Stimulated activated CD4-positive, alpha-beta T cell treated with anti-CD3 and anti-CD28 coated beads, Interleukin-15, amount 100 ng/mL, for 48 hours (primary cell): ENCODE measurements around the gene BRIP1.

Experiments used
- DNase-seq, 2 donors: peaks; one replicate each; pipeline ENCODE4 v3.0.0-alpha.2; 2020; ENCODE audit warnings: low read depth in 2 of 2

The BRIP1 gene

DNA sequence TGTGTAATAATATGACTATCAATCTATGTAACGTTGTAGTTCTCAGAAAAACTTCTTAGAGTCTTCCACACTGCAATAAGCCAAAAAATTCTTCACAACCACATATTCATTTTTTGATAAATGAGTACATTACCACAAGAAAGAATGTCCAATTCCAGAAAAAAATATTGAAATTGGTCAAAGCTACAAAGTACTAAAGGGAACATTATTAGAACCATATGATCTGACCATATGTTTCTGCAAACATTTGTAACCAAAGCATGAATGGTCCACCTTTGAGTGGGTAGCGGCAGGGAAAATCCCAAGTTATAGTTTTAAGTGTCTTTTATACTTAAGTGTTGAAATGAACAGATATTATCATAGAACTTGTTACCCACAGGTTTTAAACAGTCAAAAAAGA is 200.6 kb downstream of the BRIP1 start:
- DNase-seq: no peak

DNA sequence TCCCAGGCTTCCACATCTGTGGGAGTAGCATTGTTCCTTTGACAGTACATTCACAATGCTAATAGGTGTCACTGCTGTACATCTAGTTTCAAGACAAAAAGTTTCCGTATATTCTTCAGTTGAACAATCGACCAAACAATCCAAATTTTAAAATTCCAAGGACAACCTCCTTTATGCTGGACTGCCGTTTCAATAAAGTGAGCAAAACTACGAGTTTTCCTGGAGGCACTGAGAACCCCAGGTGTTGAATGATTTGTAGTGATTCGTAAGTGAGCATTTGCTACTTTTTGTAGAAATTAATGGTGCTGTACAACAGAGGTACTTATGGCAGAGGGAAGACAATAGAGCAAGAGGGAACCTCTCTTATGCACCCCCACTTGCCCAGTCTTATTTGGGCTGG is 201.1 kb downstream of the BRIP1 start:
- DNase-seq: no peak

DNA sequence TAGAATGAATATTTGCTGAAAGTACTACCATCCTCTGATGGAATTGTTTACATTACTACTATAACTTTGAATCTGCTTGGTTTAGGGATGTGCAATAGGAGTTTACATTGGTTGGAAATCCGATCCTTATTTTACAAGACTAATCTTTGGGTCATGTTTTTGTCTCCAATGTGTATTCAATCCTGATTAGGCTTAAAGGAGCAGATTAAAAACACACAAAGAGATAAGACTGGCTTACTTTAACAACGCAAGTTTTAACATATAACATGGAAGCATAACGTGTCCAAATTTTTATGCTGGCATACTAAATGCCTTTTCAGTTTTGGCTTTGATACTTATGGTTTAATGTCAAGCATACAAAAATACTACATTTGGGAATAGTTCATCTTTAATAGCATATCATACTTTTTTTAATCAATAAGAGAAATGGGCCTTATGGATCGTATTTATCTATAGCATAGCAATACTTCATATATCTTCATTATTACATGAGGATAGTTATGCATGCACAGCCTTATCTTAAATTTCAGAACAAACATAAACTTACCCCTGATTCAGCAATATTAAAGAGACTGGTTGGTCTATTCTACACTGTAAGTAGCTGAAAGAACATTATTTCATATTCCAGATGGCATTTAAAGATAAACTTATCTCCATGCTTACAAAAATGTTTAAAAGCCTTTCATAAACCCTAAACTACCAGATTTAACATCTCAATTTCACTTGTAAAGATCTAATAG is 202.4 kb downstream of the BRIP1 start:
- DNase-seq: no peak

DNA sequence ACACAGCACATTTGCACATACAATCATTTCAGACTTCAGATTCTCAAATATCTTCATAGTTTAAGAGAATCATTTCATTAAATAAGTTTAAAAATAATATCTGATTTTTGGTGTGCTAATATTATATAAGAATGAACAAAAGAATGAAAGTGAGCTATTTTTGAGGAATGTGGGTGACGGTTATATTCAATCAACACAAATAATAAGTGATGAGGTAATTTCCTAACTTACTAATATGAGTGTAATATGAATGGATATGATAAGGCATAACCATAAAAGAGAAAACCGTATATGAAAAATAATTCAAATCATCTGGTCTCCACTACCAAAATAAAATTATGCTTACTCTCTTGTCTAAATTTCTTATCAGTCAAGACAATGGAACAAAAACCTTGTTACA is 203.9 kb downstream of the BRIP1 start:
- no peak for DNase-seq

DNA sequence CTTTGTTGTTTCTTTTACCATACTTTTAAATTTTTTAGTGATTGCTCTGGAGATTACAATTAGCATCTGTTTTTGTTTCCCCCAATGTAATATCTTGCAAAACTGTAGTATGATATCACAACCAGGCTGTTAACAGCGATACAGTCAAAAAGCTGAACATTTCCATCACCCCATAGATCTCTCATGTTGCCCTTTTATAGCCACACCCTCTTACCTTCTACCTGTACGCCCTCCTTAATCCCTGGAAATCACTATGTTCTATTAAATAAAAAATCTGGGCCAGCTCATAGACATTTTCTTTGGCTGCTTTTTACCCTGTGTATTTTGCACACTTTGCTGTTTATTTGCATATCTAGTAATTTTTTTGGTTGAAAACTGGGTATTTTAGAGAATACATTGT is 205.1 kb downstream of the BRIP1 start:
- no peak for DNase-seq

DNA sequence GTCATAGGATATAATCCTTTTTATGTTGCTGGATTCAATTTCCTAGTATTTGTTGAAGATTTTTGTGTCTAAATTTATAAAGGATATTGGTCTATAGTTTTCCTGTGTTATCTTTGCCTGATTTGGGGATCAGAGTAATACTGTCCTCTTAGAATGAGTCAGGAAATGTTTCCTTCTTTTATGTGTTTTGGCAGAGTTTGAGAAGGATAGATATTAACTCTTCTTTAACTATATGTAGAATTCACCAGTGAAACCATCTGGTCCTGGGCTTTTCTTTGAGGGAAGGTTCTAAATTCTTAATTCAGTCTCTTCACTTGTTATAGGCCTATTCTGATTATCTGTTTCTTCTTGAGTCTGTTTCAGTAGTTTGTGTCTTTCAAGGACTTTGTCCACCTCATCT is 206.0 kb downstream of the BRIP1 start:
- DNase-seq: no peak

DNA sequence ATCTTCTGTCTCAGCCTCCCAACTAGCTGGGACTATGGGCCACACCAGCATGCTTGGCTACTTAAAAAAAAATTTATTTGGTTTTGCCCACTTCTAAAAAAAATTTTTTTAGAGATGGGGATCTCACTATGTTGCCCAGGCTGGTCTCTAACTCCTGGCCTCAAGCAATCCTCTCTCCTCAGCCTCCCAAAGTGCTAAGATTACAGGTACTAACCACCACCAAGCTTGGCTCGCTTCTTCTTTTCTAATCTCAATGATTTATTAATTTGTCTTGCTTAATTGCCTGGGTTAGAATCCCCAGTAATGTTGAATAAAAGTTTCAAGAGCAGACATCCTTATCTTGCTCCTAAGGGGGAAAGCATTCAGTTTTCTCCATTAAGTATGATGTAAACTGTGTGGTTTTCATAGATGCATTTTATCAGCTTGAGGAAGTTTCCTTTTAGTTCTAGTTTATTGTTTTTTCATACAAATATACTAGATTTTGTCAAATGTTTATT is 206.6 kb downstream of the BRIP1 start:
- DNase-seq: no peak

DNA sequence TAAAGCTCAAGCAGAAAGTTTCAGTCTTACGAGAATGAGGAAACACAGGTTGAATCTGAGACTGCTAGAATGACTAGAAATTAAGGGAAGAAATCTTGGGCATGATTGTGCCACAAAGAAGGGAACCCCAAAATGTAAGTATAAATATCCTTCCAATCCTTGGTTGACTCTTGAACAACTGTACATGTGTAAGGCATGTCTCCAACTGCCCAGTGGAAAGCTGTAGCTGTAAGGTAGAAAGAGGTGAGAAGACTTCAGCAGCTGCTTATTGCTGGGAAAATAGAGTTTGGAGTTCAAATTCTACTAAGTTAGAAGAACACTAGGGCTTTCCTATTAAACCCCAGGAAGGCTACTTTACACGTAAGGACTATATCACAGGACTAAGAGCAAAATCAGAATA is 212.6 kb downstream of the BRIP1 start:
- DNase-seq: no peak

DNA sequence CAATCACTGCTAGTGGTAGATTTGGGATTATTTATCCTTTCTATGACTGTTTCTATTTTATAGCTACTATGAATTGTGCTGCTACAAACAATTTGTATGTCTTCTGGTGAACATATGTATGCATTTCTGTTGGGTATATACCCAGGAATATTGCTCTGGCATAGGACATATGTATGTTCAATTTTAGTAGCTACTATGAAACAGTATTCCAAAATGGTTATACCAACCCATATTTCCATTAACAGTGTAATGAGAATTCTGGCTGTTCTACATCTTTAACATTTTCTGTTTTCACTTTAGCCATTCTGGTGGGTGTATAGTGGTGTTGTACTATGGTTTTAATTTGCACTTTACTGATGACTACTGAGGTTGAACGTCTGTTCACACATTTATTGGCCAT is 214.7 kb downstream of the BRIP1 start:
- DNase-seq: no peak

DNA sequence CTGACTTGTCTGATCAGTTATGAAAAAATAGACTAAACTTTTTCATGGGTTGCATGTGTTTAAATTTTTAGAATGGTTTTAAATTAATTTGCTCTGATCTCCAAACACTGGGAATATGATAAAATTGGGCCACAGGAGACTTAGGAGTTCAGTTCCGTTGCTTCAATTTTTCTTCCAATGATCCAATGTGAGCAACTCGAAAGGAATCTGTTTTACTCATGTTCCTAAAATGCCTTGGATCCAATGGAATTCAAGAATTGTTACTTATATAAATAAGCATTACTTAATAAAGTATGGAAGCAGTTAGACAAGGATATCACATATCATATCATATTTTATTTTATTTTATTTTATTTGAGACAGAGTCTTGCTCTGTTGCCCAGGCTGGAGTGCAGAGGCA is 216.3 kb downstream of the BRIP1 start:
- no peak for DNase-seq

DNA sequence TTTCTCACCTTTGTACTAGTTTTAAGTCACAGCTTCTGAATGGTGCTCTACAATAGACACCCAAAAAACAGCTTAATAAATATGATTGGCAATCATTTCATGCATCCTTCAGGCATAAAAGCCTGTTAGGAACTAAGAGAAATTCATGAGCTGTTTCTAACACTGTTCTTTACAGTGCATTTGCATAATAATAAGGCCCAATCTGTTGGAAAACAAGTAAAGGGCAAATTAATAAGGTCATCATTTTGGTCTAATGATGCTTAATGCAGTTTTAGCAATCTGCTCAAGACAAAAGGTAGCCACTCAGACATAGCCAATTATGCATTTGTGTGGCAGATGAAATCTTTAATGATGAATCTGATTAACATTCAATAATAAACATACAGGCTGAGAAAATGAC is 216.8 kb downstream of the BRIP1 start:
- no peak for DNase-seq

DNA sequence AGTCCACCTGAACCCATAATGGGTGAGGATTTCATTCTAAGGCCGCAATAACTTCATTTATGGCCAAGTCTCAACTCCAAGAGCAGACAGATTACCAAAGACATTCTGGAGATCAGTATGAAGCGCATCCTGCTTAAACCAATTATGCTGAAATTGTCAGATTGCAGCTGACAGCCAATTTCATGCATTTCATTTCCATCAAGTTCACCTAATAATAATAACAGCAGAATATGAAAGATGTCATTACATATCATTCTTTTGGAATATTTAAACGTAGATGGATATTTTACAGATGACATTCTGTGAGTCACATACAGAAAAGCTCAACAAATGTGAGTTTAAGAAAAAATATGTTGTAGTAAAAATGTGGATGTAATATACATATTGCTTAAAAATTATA is 217.4 kb downstream of the BRIP1 start:
- no peak for DNase-seq

DNA sequence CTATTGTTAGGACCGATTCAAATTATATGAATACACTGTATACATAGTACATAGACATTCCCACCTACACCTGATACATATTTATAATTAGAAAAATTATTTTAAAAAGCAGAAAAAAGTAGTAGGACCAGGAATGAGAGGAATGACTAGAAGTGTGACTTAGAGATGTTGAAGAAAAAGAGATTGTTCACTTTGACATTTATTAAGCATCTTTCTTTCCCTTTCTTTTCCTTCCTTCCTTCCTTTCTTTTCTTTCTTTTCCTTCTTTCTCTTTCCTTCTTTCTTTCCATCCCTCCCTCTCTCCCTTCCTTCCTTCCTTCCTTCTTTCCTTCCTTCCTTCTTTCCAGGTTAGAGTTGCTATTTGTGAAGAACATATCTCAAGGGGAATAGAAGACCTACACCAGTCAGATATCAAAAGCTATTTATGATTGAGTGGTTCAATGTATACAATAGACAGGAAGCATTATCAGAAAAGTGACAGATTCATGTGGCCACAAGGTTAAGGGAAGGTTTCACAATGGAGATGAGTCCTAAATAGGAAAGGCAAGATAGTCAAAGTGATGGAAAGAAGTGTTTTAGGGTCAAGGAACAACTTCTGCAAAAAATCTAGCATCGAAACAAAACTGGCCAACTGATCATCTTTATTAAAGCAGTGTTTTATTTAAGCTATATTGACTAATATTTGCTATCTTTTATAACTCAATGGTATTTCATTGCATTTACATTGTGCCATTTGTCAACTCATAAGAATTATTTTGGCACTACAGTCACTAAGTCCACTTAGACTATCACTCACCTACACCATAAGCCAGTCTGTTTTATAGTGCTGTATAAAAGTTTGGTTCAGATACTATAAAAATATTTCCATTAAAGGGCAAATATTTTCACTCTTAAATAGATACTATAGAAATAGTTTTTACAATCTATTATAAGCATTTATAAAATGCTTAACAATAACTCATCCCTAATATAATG is 218.2 kb downstream of the BRIP1 start:
- DNase-seq: no peak

DNA sequence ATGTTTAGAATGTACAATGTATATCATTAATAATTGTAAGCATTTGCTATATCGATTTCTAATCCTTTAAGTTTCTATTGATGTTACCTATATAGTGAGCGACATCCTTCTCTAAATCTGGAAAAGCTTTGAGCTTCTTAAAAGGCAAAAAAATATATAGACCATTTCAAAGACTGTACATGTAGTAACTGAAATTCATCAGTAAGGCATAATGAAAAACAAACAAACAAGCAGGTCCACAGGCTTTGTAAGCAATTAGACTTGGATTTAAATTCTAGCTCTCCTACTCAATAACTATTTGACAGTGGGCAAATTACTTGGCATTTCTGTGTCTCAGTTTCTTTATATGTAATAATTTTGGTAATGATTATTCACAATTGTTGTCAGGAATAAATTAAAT is 220.6 kb downstream of the BRIP1 start:
- DNase-seq: no peak

DNA sequence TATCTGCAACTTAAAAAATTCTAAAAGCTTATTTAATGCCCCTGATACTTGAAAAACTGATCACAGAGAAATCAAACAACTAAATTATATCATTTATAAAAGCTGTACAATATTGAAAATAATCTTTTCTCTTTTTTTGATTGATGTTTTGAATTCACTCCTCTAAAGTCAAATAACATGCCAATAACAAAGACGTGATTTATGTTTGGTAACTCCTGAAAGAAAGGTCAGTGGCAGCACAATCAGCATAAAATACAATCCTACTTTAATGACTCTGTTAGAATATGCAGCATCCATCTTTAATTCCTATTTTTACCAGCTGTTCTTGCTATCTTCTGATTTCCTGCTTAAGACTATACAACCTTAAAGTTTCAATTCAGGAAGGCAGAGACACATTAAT is 221.6 kb downstream of the BRIP1 start:
- no peak for DNase-seq

DNA sequence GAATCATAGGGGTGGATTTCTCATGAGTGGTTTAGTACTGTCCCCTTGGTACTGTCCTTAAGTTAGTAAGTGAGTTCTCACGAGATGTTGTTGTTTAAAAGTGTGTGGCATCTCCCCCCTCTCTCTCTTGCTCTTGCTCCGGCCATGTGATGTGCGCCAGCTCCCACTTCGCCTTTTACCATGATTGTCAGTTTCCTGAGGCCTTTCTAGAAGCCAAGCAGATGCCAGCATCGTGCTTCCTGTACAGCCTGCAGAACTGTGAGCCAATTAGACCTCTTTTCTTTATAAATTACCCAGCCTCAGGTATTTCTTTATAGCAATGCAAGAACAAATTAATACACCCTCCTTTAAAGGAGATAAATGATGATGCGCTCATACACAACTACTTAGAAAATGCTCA is 222.2 kb downstream of the BRIP1 start:
- no peak for DNase-seq

DNA sequence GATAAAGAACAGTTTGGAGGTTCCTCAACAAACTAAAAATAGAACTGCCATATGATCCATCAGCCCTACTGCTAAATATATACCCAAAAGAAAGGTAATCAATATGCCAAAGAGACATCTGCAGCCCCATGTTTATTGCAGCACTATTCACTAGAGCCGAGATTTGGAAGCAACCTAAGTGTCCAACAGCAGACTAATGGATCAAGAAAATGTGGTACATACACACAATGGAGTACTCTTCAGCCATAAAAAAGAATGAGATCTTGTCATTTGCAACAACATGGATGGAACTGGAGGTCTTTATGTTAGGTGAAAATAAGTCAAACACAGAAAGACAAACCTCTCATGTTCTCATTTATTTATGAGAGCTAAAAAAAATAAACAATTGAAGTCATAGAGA is 223.5 kb downstream of the BRIP1 start:
- DNase-seq: no peak

DNA sequence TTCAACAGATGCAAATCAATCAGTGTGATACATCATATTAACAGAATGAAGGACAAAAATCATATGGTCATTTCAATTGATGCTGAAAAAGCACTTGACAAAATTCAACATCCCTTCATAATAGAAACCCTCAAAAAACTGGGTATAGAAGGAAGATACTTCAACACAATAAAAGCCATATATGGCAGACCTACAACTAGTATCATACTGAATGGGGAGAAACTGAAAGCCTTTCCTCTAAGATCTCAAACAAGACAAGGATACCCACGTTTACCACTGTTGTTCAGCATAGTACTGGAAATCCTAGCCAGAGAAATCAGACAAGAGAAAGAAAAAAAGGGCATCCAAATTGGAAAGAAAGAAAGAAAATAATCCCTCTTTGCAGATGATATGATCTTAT is 225.2 kb downstream of the BRIP1 start:
- no peak for DNase-seq

DNA sequence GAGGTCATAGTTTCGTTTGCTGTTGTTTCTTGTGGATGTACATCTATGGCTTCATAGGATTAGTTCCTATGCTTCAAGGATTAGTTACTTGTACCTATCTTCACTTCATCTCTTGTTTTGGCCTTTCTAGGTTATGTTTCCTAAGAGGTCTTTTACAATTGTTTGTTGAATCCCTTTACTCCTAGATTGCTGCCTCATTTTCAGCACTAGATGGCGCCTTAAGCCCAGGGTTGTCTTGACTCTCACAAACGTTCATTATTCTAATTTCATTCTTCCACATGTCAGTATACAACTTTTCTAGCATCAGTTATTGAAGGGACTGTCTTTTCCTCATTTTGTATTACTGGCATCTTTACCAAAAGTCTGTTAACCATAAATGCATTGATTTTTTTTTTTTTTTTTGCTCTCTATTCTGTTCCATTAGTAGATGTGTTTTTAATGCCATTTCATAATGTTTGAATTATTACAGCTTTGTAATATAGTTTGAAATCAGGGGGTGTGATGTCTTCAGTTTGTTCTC is 227.4 kb downstream of the BRIP1 start:
- peak; percentile 27 to 35 for DNase-seq

DNA sequence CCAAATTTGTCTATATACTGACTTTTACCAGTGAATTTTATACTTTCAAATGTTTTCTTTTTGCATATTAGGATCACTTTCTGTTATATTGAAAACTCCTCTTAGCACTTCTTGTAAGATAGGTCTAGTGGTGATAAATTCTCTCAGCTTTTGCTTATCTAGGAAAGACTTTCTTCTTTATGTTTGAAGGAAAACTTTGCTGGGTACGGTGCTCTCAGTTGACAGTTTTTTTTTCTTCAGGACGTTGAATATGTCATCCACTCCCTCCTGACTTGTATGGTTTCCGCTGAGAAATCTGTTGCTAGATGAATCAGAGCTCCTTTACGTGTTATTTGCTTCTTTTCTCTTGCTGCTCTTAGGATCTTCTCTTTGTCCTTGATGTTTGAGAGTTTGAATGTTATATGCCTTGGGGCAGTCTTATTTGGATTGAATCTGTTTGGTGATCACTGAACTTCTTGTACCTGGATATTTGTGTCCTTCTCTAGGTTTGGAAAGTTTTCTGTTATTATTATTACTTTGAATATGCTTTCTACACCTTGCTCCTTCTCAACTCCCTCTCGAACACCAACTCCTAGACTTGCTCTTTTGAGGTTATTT is 228.3 kb downstream of the BRIP1 start:
- no peak for DNase-seq

DNA sequence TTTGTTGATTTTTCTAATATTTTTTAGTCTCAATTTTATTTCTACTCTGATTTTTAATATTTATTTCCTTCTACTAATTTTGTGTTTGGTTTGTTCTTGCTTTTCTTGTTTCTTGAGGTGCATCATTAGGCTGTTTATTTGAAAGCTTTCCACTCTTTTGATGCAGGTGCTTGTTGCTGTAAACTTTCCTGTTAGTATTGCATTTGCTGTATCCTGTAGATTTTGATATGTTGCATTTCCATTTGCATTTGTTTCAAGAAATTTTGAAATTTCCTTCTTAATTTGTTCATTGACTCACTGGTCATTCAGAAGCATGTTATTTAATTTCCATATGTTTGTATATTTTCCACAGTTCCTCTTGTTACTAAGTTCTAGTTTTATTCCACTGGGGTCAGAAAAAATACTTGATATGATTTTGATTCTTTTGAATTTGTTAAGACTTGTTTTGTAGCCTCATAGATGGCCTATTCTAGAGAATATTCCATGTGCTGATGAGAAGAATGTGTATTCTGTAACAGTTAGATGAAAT is 229.3 kb downstream of the BRIP1 start:
- DNase-seq: no peak

DNA sequence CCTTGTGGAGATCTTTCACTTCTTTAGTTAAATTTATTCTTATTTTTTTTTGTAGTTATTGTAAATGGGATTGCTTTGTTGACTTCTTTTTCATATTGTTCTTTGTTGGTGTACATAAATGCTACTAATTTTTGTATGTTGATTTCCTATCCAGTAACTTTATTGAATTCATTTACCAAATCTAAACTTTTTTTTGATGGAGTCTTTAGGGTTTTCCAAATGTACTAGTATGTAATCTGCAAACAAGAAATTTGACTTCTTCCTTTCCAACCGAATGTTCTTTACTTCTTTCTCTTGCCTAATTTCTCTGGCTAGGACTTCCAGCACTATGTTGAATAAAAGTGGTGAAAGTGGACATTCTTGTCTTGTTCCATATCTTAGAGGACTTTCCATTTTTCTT is 230.5 kb downstream of the BRIP1 start:
- DNase-seq: no peak
